ENCODE data around the gene CLEC16A. TPM values are rescaled to one million over a fixed set of nuclear protein-coding genes. Genes with fewer than 3 reads are reported as not detected.

The CLEC16A gene
- total and polyA plus RNA-seq, 2 experiments from 2014 or later = 9.9 to 24.1 TPM

- Mint-ChIP-seq H3K4me3 (no peak overlapping the region), H3K9me3 (no peaks in the 10 kb centered on the region), H3K4me1 (no peaks in the 10 kb centered on the region), H3K36me3 (ENCODE audit: low read depth) (no peaks in the 10 kb centered on the region), H3K27ac (no peak overlapping the region), H3K27me3 (ENCODE audit: insufficient read depth, low read depth, poor library complexity) (peaks cover 8% of the 10 kb centered on the region)
- Histone ChIP-seq H3K36me3 (ENCODE audit: insufficient read depth) (no peaks in the 10 kb centered on the region), H2AFZ (no peak overlapping the region), H4K20me1 (replicated peaks; ENCODE audit: insufficient read depth) (no peaks in the 10 kb centered on the region), H3K27ac (ENCODE audit: low read depth) (no peak overlapping the region), H3F3A (replicated peaks; ENCODE audit: low read depth) (no peaks in the 10 kb centered on the region), H3K9me2 (ENCODE audit: insufficient read depth) (no peaks in the 10 kb centered on the region), H3K4me1 (ENCODE audit: insufficient read depth) (no peaks in the 10 kb centered on the region), H3K4me2 (no peak overlapping the region), H3K4me3 (no peak overlapping the region), H3K79me2 (replicated peaks; ENCODE audit: insufficient read depth) (no peaks in the 10 kb centered on the region), H3K27me3 (ENCODE audit: insufficient read depth) (no peaks in the 10 kb centered on the region)
- TF ChIP-seq STAT1 (IDR thresholded peaks at IDR 0.05; ENCODE audit: unreplicated experiment) (no peak), ZNF114 (CRISPR knock-in tag; IDR thresholded peaks at IDR 0.05) (no peak), NANOG (IDR thresholded peaks at IDR 0.05; ENCODE audit: borderline replicate concordance) (no peak), EZH2phosphoT487 (IDR thresholded peaks at IDR 0.05; ENCODE audit: unreplicated experiment) (no peak), ETS1 (IDR thresholded peaks at IDR 0.05) (no peak), ZNF331 (CRISPR knock-in tag; IDR thresholded peaks at IDR 0.05; ENCODE audit: low read depth) (no peak), POLR2AphosphoS5 (IDR thresholded peaks at IDR 0.05; ENCODE audit: low read depth) (no peak), JUNB (IDR thresholded peaks at IDR 0.05; ENCODE audit: unreplicated experiment) (no peak), CTCF (conservative IDR thresholded peaks at IDR 0.05; ENCODE audit: low read depth in 2 of 2) (no peak), CREB1 (CRISPR knock-in tag; IDR thresholded peaks at IDR 0.05; ENCODE audit: low read depth) (no peak), REST (IDR thresholded peaks at IDR 0.05; ENCODE audit: unreplicated experiment) (no peak), EZH2 (IDR thresholded peaks at IDR 0.05; ENCODE audit: low read depth, unreplicated experiment) (no peak), ZNF462 (CRISPR knock-in tag; IDR thresholded peaks at IDR 0.05) (no peak)
- no peak for ATAC-seq
- no peak for DNase-seq (ENCODE audit: low spot score)
Measured at GRCh38 chr16:11165349-11165748, 221.0 kb downstream of the CLEC16A start.

Measured in GM23338 (cell line).